Measurements from ENCODE around the gene E2F8.
"Not testable (repeated sequence)": the region's sequence is repeated elsewhere in the genome, so short reads cannot be mapped to it uniquely, and the experiment has no call there.

Gene E2F8

DNA sequence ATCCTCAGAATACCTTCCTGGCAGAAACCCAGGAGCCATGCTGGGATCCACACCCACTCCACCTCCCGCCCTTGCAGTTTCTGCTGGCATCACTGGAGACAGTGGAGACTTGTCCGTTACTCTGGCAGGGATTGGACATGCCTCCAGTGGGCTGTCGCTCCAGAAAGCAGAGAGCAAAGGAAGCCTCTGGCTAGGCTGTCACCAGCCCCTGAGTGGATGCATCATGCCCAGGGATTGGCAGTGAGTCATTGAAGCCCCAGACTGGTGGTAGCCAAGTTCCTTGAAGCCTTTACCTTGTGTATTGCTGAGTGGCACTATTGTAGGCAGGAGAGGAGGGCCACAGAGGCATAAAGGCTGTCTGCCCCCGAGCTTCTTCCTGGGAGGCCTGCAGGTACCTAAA is 34.8 kb upstream of the E2F8 start:
- Histone ChIP-seq H3K79me2 (ENCODE audit: insufficient read depth, low read length) (no peaks in the 10 kb centered on the region), H3K9ac (ENCODE audit: low read depth, low read length) (no peak overlapping the region), H4K20me1 (ENCODE audit: insufficient read depth, low read length) (no peaks in the 10 kb centered on the region), H3K27me3 (ENCODE audit: insufficient read depth, low read length, poor library complexity) (no peaks in the 10 kb centered on the region), H3K4me2 (ENCODE audit: insufficient read depth, low read length) (no peak overlapping the region), H3K4me3 (ENCODE audit: low read depth in 1 of 2, low read length in 2 of 2) (no peak overlapping the region), H3K4me1 (ENCODE audit: insufficient read depth, low read length) (no peaks in the 10 kb centered on the region), H3K36me3 (ENCODE audit: insufficient read depth, low read length) (no peaks in the 10 kb centered on the region), H3K27ac (ENCODE audit: low read length) (no peak overlapping the region), H2AFZ (ENCODE audit: low read depth, low read length) (no peak overlapping the region), H3K9me3 (ENCODE audit: insufficient read depth, low read length, severe bottlenecking) (no peaks in the 10 kb centered on the region)
- DNase-seq (no peak), ATAC-seq (ENCODE audit: insufficient read depth, low read depth) (no peak)
- TF ChIP-seq, protein P1, sequence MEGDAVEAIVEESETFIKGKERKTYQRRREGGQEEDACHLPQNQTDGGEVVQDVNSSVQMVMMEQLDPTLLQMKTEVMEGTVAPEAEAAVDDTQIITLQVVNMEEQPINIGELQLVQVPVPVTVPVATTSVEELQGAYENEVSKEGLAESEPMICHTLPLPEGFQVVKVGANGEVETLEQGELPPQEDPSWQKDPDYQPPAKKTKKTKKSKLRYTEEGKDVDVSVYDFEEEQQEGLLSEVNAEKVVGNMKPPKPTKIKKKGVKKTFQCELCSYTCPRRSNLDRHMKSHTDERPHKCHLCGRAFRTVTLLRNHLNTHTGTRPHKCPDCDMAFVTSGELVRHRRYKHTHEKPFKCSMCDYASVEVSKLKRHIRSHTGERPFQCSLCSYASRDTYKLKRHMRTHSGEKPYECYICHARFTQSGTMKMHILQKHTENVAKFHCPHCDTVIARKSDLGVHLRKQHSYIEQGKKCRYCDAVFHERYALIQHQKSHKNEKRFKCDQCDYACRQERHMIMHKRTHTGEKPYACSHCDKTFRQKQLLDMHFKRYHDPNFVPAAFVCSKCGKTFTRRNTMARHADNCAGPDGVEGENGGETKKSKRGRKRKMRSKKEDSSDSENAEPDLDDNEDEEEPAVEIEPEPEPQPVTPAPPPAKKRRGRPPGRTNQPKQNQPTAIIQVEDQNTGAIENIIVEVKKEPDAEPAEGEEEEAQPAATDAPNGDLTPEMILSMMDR (IDR thresholded peaks at IDR 0.05; ENCODE audit: borderline replicate concordance, extremely low read depth, low read length, poor library complexity, severe bottlenecking) = no peak
- no peak for TF ChIP-seq EZH2 (IDR thresholded peaks at IDR 0.05; ENCODE audit: borderline replicate concordance, low read depth, low read length, severe bottlenecking)

DNA sequence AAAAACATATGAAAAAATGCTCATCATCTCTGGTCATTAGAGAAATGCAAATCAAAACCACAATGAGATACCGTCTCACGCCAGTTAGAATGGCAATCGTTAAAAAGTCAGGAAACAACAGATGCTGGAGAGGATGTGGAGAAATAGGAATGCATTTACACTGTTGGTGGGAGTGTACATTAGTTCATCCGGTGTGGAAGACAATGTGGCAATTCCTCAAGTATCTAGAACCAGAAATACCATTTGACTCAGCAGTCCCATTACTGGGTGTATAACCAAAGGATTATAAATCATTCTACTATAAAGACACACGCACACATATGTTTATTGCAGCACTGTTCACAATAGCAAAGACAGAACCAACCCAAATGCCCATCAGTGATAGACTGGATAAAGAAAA is 32.5 kb upstream of the E2F8 start:
- not testable (repeated sequence) for H4K20me1 ChIP-seq (ENCODE audit: insufficient read depth, low read length); H3K4me1 ChIP-seq (ENCODE audit: insufficient read depth, low read length); H3K79me2 ChIP-seq (ENCODE audit: insufficient read depth, low read length); DNase-seq; H3K27ac ChIP-seq (ENCODE audit: low read length); H3K9ac ChIP-seq (ENCODE audit: low read depth, low read length); H3K27me3 ChIP-seq (ENCODE audit: insufficient read depth, low read length, poor library complexity); H3K9me3 ChIP-seq (ENCODE audit: insufficient read depth, low read length, severe bottlenecking); H3K36me3 ChIP-seq (ENCODE audit: insufficient read depth, low read length); H2AFZ ChIP-seq (ENCODE audit: low read depth, low read length); H3K4me3 ChIP-seq (ENCODE audit: low read depth in 1 of 2, low read length in 2 of 2); ATAC-seq (ENCODE audit: insufficient read depth, low read depth); H3K4me2 ChIP-seq (ENCODE audit: insufficient read depth, low read length)

DNA sequence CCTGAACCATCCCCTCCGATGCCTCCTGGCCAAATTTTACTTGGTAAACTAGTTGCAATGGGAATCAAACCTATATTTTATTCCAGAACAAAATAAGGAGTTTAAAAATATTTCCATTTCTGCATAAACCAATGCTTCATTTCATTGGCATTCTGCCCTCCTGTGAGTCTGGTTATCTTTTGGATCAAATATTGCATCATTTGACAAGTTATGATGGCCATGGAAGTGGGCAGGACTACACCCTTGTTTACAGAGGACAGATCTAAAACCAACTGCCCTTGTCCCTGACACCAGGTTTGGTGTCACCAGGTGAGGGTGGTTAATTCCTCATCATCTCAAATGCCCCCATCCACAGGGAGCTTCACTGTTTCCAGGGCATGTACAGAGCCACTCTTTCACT is 28.2 kb upstream of the E2F8 start:
- Histone ChIP-seq H3K27me3 (ENCODE audit: insufficient read depth, low read length, poor library complexity) (peaks cover 7% of the 10 kb centered on the region), H3K4me2 (ENCODE audit: insufficient read depth, low read length) (no peak overlapping the region), H4K20me1 (ENCODE audit: insufficient read depth, low read length) (no peaks in the 10 kb centered on the region), H3K79me2 (ENCODE audit: insufficient read depth, low read length) (no peaks in the 10 kb centered on the region), H3K9me3 (ENCODE audit: insufficient read depth, low read length, severe bottlenecking) (no peaks in the 10 kb centered on the region), H3K4me1 (ENCODE audit: insufficient read depth, low read length) (no peaks in the 10 kb centered on the region), H3K9ac (ENCODE audit: low read depth, low read length) (no peak overlapping the region), H2AFZ (ENCODE audit: low read depth, low read length) (no peak overlapping the region), H3K4me3 (ENCODE audit: low read depth in 1 of 2, low read length in 2 of 2) (no peak overlapping the region), H3K36me3 (ENCODE audit: insufficient read depth, low read length) (no peaks in the 10 kb centered on the region), H3K27ac (ENCODE audit: low read length) (no peak overlapping the region)
- ATAC-seq (ENCODE audit: insufficient read depth, low read depth) = no peak
- DNase-seq = no peak
- TF ChIP-seq, protein P1 (IDR thresholded peaks at IDR 0.05; ENCODE audit: borderline replicate concordance, extremely low read depth, low read length, poor library complexity, severe bottlenecking) = no peak
- TF ChIP-seq EZH2 (IDR thresholded peaks at IDR 0.05; ENCODE audit: borderline replicate concordance, low read depth, low read length, severe bottlenecking) = no peak

DNA sequence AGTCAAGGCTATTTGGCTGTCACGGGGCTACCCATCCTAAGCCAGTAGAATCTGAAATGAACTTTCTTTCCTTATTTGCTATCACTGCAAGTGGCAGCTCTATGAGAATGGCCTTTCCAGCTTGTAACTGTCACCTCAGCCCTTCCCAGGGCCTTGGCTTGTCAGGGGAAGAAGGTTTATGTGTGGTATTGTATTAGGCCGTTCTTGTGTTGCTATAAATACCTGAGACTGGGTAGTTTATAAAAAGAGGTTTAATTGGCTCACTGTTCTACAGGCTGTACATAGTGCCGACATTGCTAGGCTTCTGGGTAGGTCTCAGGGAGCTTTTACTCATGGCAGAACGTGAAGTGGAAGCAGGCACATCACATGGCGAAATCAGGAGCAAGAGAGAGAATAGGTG is 26.8 kb upstream of the E2F8 start:
- TF ChIP-seq, protein P1 (IDR thresholded peaks at IDR 0.05; ENCODE audit: borderline replicate concordance, extremely low read depth, low read length, poor library complexity, severe bottlenecking) = no peak
- no peaks in the 10 kb centered on the region for H3K79me2 ChIP-seq (ENCODE audit: insufficient read depth, low read length)
- no peaks in the 10 kb centered on the region for H4K20me1 ChIP-seq (ENCODE audit: insufficient read depth, low read length)
- H3K4me1 ChIP-seq (ENCODE audit: insufficient read depth, low read length) = no peaks in the 10 kb centered on the region
- H3K9me3 ChIP-seq (ENCODE audit: insufficient read depth, low read length, severe bottlenecking) = no peaks in the 10 kb centered on the region
- no peak overlapping the region for H3K4me2 ChIP-seq (ENCODE audit: insufficient read depth, low read length)
- H3K9ac ChIP-seq (ENCODE audit: low read depth, low read length) = no peak overlapping the region
- DNase-seq (no peak), ATAC-seq (ENCODE audit: insufficient read depth, low read depth) (no peak)
- no peak overlapping the region for H3K27ac ChIP-seq (ENCODE audit: low read length)
- H2AFZ ChIP-seq (ENCODE audit: low read depth, low read length) = no peak overlapping the region
- no peak overlapping the region for H3K4me3 ChIP-seq (ENCODE audit: low read depth in 1 of 2, low read length in 2 of 2)
- peaks cover 7% of the 10 kb centered on the region for H3K27me3 ChIP-seq (ENCODE audit: insufficient read depth, low read length, poor library complexity)
- no peaks in the 10 kb centered on the region for H3K36me3 ChIP-seq (ENCODE audit: insufficient read depth, low read length)
